ENCODE measurements around the gene TRMT112.

- TF ChIP-seq POLR2A (IDR thresholded peaks at IDR 0.05) (no peak), CTCF (IDR thresholded peaks at IDR 0.05) (no peak)
Observed at GRCh38 chr11:64291262-64291751, 26.1 kb downstream of the TRMT112 start, which contains the start of gene KCNK4.
